ENCODE measurements around the gene CCT8.

The CCT8 gene, protein sequence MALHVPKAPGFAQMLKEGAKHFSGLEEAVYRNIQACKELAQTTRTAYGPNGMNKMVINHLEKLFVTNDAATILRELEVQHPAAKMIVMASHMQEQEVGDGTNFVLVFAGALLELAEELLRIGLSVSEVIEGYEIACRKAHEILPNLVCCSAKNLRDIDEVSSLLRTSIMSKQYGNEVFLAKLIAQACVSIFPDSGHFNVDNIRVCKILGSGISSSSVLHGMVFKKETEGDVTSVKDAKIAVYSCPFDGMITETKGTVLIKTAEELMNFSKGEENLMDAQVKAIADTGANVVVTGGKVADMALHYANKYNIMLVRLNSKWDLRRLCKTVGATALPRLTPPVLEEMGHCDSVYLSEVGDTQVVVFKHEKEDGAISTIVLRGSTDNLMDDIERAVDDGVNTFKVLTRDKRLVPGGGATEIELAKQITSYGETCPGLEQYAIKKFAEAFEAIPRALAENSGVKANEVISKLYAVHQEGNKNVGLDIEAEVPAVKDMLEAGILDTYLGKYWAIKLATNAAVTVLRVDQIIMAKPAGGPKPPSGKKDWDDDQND

DNA sequence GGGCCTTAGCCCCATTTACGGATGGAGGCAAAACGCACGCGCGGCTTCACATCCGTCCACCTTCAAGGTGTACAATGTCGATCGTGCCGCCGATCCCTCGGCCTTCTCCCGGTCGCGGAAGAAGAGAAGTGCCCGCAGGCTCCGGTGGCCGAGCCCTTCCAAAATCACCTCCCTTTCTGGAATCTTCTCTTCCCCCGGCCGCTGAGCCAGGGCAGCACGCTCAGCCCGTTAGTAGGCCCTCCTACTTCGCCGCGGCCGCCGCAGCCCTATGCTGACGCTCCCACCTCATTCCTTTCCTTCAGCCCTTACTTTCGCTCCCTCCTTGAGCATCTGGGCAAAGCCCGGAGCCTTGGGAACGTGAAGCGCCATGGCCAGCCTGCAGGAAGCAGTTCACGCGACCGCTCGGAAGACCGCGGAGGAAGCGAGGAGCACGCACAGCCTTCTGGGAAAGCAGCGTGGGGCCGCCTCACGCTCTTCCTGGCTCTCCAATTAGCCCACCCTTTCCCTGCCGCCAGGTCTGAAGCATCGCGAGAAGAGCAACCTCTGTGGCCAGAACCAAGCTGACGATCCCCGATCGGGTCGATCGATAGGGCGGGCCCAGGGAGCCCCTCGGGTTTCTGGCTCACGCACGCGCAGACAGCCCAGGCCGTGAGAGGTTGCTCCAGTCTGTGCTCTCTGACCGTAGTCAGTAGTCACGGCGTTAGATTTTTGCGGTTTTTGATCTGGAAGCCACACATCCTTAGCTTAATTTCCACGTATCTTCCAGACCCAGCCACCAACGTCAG, at the start of gene CCT8:
CCT8 (minus strand) TSS at position 427 of the 785 bp plus-strand sequence; CDS start at position 369, 58 bp downstream.
- peak within 1 kb of the TSS; percentile 89 for H3K4me3 ChIP-seq (ENCODE audit: low read depth, low read length)
- TF ChIP-seq, protein P1, sequence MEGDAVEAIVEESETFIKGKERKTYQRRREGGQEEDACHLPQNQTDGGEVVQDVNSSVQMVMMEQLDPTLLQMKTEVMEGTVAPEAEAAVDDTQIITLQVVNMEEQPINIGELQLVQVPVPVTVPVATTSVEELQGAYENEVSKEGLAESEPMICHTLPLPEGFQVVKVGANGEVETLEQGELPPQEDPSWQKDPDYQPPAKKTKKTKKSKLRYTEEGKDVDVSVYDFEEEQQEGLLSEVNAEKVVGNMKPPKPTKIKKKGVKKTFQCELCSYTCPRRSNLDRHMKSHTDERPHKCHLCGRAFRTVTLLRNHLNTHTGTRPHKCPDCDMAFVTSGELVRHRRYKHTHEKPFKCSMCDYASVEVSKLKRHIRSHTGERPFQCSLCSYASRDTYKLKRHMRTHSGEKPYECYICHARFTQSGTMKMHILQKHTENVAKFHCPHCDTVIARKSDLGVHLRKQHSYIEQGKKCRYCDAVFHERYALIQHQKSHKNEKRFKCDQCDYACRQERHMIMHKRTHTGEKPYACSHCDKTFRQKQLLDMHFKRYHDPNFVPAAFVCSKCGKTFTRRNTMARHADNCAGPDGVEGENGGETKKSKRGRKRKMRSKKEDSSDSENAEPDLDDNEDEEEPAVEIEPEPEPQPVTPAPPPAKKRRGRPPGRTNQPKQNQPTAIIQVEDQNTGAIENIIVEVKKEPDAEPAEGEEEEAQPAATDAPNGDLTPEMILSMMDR (IDR thresholded peaks at IDR 0.05; ENCODE audit: borderline replicate concordance, insufficient read depth, low read depth, low read length): no peak

DNA sequence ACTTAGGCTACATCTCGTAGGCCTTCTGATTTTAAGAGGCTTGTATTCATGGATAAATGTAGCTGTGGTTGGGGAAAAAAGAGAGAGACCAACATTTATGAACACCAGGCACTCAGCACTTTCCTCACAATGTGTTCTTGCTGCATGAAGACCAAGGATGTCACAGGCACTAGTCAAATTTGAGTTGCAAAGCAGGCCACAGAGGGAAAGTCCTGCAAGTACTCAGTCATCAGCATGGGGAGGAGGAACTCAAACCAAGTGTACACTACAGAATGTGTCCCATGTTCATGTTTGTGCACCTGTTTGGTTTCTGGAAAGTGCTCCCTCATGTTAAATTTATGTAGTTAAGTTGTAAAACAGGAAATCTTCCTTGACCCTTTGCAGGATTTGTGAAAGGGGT, 48.3 kb upstream of the CCT8 start:
- TF ChIP-seq, protein P1 (IDR thresholded peaks at IDR 0.05; ENCODE audit: borderline replicate concordance, insufficient read depth, low read depth, low read length): no peak
- no peak overlapping the region for H3K4me3 ChIP-seq (ENCODE audit: low read depth, low read length)

DNA sequence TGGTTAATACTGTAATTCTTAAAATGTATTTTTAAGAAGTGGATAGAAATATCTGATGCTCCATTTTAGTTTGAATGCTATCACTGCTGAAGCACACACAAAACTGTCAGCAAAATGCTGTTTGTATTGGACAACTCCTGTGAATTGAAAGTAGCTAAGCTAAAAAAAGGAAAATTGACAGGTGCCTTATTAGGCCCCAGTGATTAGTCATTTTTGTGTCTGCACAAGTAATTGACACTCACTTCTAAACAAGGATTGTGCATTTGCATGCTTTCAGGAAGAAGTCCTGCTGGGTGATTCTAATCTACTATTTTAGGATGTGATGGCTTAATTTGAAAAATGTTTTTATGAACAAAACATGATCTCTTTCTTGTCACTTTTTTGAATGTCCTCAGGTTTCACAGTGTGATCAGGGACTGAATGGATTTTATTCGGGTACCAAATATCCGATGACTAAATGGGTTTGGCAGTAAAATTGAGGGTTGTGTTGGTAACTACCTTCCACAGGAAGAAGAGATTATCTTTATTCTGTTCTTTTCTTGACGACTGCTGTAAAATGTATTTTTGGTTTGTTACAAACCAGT, 44.0 kb upstream of the CCT8 start:
- H3K4me3 ChIP-seq (ENCODE audit: low read depth, low read length): no peak overlapping the region
- TF ChIP-seq, protein P1 (IDR thresholded peaks at IDR 0.05; ENCODE audit: borderline replicate concordance, insufficient read depth, low read depth, low read length): no peak

DNA sequence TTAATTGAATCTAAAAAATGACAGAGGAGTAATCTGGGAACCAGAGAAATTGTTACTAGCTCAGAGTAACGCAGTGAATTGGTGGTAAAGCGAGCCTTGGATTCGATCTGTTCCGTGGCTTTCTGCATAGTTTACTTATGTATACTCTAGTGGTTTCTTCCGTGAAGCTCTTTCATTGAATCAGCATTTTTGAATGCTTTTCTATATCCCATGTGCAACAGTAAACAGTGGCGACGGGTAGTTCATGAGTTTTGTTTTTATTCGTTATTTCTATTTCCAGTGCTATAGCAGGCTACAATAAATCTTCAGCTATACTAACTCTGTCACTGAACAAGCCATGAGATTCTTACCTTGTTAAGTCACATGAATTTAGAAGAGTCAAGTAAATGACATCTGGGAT, 42.5 kb upstream of the CCT8 start:
- H3K4me3 ChIP-seq (ENCODE audit: low read depth, low read length): no peak overlapping the region
- TF ChIP-seq, protein P1 (IDR thresholded peaks at IDR 0.05; ENCODE audit: borderline replicate concordance, insufficient read depth, low read depth, low read length): no peak

DNA sequence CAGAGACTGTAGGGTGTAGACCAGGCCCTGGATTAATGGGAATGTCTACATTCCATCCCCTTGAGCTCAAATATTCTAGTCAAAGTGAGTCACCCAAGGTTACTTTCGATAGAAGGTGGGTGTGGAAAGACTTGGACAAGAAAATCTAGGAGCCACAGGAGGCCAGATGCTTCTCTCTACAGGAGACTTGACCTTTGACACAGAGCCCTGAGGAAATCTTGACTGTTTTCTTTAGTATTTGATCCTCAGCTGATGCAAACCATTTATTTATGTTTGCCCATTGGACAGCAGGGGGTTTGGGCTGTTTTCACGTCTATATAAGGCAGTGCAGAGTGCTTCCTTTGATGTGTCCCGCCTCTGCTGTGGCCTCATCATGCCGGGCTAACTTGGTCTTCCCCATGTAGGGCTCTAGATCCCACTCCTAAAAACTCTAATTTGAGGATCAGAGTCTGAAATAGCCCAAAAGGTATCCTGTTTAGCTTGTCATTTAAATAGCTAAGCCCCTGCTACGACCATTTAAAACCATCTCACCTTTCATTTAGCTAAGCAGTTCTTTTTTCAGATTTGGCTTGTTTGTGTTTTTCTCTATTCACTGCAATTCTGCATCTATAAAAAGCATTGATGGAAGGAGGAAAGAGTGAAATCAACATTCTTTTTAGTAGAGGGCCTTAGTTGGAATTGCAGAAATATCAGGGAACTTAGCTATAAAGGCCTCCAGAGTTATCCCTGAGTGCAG, 41.5 kb upstream of the CCT8 start:
- TF ChIP-seq, protein P1 (IDR thresholded peaks at IDR 0.05; ENCODE audit: borderline replicate concordance, insufficient read depth, low read depth, low read length): no peak
- H3K4me3 ChIP-seq (ENCODE audit: low read depth, low read length): no peak overlapping the region

DNA sequence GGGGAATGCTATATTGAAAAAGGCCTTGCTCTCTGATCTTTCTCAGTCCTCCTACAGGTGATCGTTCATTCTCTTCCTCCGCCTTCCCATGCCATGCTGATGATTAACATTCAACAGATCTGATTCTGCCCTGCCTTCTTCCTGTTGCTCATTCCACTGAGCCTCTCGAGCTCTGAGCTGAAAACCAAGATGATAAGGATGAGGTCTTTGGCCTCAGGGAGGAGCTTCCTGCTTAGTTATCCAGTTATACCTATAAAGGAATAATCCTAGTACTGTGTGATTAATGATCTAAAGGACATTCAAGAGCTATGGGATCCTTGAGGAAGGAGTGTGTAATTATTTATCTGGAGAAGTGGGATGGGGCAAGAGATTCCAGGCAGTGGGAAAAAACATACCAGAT, 31.8 kb upstream of the CCT8 start:
- TF ChIP-seq, protein P1 (IDR thresholded peaks at IDR 0.05; ENCODE audit: borderline replicate concordance, insufficient read depth, low read depth, low read length): no peak
- no peak overlapping the region for H3K4me3 ChIP-seq (ENCODE audit: low read depth, low read length)
